HG03521 (cell line): ENCODE results near the gene ARL2.
"Not testable (repeated sequence)": the region's sequence is repeated elsewhere in the genome, so short reads cannot be mapped to it uniquely, and the experiment has no call there.

Source experiments
- ATAC-seq: cut with Tn5 transposase; IDR thresholded peaks from one replicate; pipeline ENCODE4 v1.9.1; 2021; ENCODE audit warnings: mild to moderate bottlenecking, moderate library complexity; ENCODE audit not compliant: unreplicated experiment

ARL2 gene

DNA sequence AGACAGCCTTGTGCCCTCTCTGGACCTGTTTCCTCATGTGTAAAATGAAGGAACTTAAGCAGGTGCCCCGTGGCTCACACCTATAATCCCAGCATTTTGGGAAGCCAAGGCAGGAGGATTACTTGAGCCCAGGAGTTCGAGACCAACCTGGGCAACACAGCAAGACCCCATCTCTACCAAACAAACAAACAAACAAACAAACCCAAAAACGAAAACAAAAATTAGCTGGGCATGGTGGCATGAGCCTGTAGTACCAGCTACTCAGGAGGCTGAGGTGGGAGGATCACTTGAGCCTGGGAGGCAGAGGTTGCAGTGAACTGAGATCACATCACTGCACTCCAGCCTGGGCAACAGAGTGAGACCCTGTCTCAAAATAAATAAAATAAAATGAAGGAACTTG lies 10.0 kb upstream of the ARL2 start:
- ATAC-seq = not testable (repeated sequence)

DNA sequence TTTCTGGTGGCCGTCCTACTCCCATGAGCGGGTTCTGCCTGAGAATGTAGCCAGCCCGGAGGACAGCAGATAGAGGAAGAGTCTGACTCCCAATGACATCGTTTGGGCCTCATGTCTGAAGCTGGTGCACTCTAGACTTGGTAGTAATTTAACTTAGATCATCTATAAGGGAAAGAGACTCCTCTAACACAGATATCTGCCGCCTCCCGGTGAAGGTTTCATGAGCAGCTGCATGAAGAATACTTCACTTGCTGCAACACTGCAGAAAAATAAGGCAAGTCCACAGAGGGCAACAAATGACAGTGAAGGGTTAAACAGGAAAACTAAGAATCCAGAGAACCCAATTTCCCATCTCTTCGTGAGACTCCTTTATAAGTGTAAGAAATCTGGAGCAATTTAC lies 5.9 kb upstream of the ARL2 start:
- ATAC-seq = no peak

DNA sequence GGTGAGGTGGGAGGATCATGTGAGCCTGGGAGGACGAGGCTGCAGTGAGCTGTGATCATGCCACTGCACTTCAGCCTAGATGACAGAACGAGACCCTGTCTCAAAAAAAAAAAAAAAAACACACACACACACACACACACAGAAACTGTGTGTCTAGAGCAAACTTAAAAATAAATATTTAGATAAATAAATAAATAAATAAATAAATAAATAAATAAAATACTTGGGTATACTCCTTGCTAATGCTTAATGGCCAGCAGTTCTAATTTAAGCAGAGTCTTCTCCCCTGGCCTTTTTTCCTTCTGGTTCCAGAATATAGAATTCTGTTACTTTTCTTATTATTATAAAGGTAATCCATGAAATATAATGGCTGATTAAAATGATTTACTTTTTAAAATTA lies 5.1 kb upstream of the ARL2 start:
- no peak for ATAC-seq

DNA sequence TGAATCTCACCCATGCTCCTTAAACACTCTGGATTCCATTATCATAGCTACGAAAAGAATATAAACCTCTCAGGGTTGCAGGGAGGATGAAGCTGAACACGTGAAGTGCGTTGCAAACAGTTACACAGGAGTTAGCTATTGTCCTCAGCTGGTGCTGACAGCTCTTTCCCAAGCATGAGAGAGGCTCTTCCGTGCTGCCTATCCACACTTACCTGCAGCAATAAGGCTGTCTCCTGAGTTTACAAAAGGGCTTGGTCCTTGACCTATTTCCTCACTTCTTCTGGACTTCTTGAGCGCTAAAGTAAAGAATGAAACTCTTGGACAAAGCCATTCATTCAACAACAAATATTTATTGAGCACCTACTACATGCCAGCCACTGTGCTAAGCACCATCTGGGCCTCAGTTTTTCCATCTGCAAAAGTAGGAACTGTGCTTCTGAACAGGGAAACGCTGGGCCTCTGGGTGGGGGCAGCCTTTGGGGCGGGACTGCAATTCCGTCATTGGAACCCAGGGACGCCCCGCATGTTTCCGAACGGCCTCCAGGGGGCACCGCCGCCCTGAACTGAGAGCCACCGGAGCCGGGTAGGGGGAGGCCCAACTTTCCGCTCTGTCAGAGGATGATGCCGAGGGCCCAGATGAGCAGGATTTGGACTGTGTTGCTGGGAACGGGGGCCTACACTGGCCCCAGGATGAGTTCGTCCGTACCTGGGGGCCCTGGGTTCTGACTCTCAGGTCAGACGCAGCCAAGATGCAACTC lies 651 bp upstream of the ARL2 start:
- peak; percentile 50 for ATAC-seq

DNA sequence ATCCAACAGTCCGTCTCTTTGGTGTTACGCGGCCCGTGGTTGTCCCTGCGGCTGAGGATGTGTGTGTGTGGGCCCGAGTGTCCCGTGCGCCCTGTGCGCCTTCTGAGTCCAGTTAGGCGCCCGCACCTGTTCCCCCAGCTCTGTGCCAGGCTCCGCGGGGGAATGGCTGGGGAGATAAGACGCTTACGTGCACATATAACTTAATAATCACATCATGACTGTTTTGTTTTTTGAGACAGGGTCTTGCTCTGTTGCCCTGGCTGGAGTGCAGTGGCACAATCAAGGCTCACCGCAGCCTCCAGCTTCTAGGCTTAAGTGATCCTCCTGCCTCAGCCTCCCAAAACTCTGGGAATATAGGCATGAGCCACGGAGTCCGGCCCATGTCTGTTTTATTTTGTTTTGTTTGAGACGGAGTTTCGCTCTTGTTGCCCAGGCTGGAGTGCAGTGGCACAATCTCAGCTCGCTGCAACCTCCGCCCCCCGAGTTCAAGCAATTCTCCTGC lies 817 bp downstream of the ARL2 start:
- ATAC-seq = no peak

DNA sequence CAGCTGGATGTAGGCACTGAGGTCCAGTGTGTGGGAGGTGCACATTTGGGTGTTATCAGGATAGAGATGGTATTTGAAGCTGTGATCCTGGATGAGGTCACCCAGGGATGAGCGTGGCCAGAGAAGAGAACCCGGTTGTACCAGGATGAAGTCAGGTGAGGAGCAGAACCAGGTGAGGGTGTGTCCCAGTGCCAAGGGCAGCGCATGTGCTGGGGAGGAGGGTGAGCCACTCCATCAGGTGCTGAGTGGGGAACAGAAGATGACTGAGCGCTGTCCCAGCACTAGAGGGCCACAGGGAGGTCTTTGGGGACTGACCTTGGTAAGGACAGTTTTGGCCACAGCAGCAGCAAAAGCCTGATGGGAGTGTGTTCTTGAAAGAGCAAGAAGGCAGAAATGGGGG lies 2.7 kb downstream of the ARL2 start:
- no peak for ATAC-seq

DNA sequence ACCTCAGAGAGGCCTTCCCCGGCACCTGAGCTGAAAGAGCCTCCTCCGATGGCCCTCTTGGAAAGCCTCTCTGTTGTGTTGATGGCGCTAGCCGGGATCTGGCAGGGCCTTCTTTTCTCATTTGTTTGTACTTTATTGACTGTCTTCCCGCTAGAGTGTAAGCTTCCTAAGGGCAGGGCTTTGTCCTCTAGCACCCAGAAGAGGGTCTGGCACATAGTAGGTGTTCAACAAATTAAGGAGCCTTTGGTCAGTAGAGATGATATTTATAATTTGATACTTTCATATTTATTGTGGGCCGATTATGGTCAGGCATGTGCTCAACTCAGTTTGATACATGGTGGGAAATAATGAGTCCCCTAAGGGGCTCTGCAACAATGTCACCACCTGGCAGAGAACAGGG lies 4.0 kb downstream of the ARL2 start:
- no peak for ATAC-seq

DNA sequence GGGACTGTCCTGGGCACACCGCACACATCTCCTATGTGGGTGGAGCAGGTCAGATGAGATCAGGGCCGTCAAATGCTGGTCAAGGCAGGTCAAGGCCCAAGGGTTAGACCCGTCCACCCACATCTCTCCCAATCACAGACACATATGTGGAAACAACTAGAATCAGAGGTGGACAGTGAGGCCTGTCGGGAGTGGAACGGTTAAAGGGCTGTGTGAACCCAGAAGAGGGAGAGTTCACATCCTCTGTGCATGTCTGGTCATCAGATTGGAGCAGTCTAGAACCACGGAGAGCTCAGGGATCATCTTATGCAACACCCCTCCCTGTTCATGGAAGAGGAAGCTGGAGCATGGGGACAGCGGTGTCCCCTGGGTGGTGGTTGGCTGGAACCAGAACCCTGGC lies 5.9 kb downstream of the ARL2 start:
- ATAC-seq = no peak

DNA sequence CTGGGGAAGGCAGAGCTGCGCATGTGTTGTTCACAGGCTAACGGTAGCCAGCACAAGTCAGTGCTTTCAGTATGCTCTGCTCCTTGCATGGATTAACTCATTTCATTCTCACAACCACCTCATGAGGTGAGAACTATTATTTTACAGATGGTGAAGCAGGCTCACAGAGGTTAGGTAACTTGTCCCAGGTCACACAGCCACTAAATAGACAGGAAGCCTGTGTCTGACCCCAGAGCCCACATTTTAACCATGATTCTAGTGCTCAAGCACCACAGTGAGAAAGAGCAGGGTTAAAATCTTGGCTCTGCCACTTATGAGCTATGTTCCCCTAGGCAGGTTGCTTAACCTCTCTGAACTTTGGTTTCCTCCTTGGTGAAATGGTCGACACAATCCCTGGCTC lies 7.0 kb downstream of the ARL2 start:
- ATAC-seq = no peak

DNA sequence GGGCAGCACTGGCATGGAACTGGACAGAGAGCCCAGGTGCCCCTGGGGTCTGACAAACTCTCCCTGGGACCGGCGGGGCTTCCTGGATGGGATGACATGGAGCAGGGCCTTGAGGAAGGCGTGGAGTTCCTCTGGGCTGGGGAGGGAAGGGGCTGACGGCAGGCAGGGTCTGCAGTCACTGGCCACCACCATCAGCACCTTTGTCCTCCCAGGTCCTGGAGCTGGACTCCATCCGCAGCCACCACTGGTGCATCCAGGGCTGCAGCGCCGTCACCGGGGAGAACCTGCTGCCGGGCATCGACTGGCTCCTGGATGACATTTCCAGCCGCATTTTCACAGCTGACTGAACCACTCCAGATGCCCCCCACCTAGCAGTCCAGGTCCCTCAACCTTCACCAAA lies 7.5 kb downstream of the ARL2 start:
- no peak for ATAC-seq

DNA sequence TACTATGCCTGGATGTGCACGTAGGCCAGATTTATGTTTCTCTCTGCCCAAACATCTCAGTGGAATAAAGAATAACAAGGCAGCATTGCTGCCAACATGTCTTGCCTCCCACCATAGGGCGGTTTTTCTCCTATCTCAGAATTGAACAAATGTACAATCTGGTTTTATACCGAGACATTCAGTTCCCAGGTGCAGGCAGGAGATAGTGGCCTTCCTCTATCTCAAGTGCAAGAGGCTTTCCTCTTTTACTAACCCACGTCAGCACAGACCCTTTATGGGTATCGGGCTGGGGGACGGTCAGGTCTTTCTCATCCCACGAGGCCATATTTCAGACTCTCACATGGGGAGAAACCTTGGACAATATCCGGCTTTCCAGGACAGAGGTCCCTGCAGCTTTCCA lies 9.5 kb downstream of the ARL2 start:
- not testable (repeated sequence) for ATAC-seq

DNA sequence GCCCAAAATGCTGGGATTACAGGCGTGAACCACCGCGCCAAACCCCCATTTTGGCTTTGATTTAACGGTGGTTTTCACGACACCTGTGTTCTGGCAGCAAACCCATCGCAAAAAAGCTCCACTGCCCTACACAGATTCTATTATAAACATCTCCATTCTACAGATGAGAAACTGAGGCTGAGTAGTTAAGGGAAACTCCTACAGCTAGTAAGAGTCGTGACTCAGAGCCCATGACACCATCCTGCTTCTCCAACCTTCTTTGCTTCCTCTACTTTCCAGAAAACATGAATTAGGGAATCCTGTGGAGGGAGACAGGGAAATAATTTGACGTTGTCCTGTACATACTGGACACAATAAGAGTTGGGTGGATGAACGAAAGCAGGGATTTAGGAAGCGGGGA lies 12.8 kb downstream of the ARL2 start:
- ATAC-seq = no peak

DNA sequence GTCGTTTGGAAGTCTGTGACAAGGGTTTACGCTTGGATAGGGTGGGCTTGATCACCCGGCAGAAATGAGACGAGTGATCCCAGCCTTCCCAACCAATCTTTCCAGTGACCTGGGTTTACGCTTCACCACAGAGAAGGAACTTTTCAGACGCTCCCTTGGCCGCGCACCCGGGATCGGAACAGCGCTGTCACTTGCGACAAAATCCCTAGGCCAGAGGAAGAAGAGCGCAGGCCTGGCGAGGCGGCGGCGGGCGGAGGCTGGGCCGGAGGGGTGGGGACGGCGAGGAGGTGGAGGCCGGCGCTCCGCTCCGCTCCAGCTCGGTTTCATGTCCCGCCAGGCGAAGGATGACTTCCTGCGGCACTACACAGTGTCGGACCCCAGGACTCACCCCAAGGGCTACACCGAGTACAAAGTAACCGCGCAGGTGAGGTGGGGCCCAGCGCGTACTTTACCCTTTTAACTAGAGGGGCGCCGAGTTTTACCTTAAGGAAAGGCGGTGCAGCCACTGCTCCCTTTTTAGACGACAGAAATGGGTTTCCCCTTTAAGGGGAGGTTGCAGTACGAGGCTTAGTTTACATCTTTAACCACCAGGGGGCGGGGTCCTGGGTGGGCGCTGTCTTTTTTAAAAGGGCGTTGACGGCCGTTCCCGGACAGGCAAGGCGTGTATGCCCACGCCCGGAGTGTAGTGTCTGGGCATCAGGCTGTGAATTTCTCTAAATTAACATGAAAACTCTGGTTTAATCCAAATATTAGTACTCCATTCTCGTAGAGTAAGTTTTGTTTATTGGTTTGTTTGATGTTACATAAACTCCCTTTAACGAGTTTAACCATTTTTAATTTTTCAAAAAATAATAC lies 13.5 kb downstream of the ARL2 start, which contains the start of gene SNX15:
SNX15 (plus strand) TSS at position 227 of the 855 bp plus-strand sequence; CDS start at position 326, 99 bp downstream.
- ATAC-seq = peak; percentile 83

DNA sequence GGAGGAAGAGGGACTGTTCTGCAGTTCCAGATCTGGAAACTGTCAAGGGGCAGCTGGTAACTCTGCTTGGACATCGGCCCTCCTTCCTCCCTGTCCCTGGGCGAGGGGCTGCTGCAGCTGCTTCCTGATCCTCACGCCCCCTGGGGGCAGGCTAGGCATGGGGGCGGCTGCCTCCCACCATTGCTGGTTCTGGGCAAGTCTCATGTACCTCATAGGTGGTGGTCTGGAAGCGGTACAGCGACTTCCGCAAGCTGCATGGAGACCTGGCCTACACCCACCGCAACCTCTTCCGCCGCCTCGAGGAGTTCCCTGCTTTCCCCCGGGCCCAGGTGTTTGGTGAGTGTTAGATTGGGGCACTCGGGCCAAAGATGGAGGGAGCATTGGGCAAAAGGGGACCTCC lies 18.3 kb downstream of the ARL2 start:
- ATAC-seq = no peak

DNA sequence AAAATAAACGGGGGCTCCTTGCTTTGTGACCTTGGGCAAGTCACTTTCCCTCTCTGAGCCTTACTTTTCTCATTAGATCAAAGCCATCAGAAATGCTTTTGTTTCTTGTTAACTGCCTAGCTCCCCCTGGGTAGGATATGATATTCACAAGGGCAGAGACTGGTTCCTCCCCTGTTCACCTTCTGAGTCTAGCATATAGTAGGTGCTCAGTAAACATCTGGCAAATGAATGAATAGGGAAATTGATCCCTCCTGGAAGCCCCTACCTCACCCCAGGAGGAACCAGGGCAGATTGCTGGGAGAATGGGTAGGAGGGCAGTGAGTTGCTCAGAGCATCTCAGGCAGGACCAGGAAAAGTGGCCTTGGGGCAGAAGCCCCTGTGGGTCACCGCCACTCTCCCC lies 20.5 kb downstream of the ARL2 start:
- no peak for ATAC-seq

DNA sequence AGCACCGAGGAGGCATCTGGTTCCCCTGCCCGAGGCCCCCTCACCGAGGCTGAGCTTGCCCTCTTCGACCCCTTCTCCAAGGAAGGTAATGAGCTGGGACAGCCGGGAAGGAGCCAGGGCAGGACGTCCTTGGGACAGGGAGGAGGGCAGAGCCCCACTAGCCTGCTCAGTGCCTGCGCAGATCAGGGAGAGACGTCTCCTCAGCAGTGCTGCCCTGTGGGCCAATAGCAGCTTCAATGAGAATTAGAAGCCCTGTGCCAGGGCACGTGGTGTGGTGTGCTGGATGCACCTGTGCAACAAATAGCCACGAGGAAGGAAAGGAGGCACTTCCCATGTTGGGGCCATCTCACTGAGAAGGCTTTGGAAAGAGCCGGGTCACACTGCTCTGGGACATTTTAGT lies 21.6 kb downstream of the ARL2 start:
- no peak for ATAC-seq

DNA sequence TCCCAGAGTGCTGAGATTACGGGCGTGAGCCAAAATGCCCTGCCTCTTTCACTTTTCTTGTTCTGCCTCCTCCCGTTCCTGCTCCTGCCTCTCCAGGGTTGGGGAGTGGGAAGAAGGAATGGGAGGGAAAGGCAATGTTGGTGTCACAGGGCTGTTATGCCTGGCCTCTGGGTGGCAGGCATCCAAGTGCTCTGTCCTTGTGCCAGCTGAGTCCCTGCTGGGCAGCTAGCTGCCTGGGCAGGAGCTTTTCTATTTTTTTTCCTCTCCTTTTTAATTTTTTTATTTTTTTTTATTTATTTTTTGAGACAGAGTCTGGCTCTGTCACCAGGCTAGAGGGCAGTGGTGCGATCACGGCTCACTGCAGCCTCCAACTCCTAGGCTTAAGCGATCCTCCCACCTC lies 23.0 kb downstream of the ARL2 start:
- no peak for ATAC-seq

DNA sequence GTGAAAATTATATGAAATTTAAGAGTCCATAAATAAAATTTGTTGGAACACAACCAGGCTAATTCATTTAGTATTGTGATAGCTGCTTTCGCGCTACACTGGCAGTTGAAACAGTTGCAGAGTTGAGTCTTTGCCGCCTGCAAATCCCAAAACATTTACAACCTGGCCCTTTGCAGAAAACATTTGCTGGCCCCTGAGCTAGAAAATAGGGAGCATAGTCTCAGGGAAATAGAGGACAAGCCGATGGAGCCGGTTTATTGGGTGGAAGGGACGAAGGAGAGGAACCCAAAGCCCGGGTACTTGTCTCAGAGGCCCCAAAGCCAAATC lies 26.5 kb downstream of the ARL2 start:
- no peak for ATAC-seq

DNA sequence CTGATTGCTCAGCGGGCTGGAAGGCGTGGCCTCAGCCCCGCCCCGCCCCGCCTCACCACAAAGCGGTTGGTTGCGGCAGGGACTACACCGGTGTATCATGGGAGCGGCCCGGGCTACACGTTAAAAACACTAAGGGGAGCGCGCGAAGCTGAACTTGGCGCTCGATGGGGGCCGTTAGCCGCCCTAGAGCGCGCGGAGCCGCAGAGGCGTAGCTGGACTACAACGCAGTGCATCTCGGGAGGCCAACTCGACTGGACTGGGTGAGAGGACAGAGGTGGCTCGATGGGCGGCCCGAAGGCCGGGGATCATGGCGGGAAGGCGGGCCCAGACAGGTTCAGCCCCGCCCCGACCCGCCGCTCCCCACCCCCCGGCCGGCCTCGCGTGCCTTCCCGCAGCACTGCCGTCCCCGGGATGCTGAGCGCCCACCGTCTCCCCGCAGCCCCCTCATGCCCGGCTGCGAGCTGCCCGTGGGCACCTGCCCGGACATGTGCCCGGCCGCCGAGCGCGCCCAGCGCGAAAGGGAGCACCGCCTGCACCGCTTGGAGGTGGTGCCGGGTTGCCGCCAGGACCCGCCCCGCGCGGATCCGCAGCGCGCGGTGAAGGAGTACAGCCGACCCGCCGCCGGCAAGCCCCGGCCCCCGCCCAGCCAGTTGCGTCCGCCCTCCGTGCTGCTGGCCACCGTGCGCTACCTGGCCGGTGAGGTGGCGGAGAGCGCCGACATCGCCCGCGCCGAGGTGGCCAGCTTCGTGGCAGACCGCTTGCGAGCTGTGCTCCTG lies 27.1 kb downstream of the ARL2 start, which contains the start of gene SAC3D1:
SAC3D1 (plus strand) TSS at position 364 of the 776 bp plus-strand sequence; CDS start at position 447, 83 bp downstream.
- ATAC-seq = peak; percentile 87

DNA sequence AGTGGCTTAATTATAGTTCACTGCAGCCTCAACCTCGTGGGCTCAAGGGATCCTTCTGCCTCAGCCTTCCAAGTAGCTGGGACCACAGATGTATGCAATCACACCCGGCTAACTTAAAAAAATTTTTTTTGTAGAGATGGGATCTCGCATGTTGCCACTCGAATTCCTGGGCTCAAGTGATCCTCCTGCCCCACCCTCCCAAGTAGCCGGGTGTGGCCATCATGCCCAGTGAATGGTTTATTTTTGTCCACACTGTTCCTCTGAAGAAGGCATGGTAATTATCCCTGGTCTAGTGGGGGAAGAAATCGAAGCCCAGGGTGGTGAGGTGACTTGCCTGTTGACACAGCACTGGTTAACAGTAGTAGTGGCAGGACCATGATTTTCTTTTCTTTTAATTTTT lies 28.9 kb downstream of the ARL2 start:
- no peak for ATAC-seq

DNA sequence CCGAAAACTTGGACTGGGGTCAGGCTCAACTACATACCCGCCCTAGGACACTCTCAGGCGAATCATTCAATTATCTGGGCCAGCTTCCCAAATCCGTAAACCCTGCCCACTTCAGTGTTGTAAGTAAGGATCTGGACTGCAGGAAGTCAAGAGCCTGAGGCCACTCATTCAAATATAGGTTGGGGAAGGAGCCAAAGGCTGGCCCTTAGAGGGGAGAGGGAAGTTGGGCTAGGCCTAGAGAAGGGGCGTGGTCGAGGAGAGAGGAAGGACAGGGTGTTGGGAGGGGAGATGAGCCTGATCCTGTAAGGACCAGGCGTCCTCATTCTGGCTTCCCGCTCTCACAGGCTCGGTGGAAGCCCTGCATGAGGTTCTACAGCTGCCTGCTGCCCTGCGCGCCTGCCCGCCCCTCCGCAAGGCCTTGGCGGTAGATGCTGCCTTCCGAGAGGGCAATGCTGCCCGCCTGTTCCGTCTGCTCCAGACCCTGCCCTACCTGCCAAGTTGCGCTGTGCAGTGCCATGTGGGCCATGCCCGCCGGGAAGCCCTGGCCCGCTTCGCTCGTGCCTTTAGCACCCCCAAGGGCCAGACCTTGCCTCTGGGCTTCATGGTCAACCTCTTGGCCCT lies 30.0 kb downstream of the ARL2 start:
- no peak for ATAC-seq
